HUES64 (cell line): Measurements from ENCODE around the gene ASMTL.
"Not testable (repeated sequence)": the region's sequence is repeated elsewhere in the genome, so short reads cannot be mapped to it uniquely, and the experiment has no call there.

Source experiments
- H3K27ac ChIP-seq: 2 replicates; pipeline ENCODE4 v1.7.0; 2013; ENCODE audit warnings: low read depth, low read length, inconsistent platforms
- H3K27me3 ChIP-seq: 2 replicates; pipeline ENCODE4 v1.6.1; 2013; ENCODE audit warnings: mild to moderate bottlenecking, low read length; ENCODE audit not compliant: insufficient read depth
- H3K36me3 ChIP-seq: 2 replicates; pipeline ENCODE4 v1.6.1; 2013; ENCODE audit warnings: mild to moderate bottlenecking, low read length; ENCODE audit not compliant: insufficient read depth
- H3K4me1 ChIP-seq: 2 replicates; pipeline ENCODE4 v1.6.1; 2013; ENCODE audit warnings: mild to moderate bottlenecking, low read length, moderate library complexity; ENCODE audit not compliant: insufficient read depth
- H3K4me3 ChIP-seq: 2 replicates; pipeline ENCODE4 v1.5.1; 2013; ENCODE audit warnings: mild to moderate bottlenecking, low read length, moderate library complexity
- H3K9ac ChIP-seq: 2 replicates; pipeline ENCODE4 v1.6.1; 2013; ENCODE audit warnings: mild to moderate bottlenecking, low read depth, low read length
- H3K9me3 ChIP-seq: 2 replicates; pipeline ENCODE4 v1.6.1; 2013; ENCODE audit warnings: low read depth, low read length; ENCODE audit not compliant: insufficient read depth
- WGBS: fragments of 150-250, 120-280 bp; methylation state at CpG from one replicate; pipeline ENCODE4 v1.1.7; 2013; ENCODE audit warnings: missing lambda C conversion rate; 5-methylcytosine and 5-hydroxymethylcytosine counted together

ASMTL gene

DNA sequence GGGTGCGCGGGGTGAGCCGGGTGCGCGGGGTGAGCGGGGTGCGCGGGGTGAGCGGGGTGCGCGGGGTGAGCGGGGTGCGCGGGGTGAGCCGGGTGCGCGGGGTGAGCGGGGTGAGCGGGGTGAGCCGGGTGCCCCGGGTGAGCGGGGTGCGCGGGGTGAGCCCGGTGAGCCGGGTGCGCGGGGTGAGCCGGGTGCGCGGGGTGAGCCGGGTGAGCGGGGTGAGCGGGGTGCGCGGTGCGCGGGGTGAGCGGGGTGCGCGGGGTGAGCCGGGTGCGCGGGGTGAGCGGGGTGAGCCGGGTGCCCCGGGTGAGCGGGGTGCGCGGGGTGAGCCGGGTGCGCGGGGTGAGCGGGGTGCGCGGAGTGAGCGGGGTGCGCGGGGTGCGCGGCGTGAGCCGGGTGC is 86.3 kb downstream of the ASMTL start:
- H3K9me3 ChIP-seq, H3K4me1 ChIP-seq, H3K4me3 ChIP-seq, H3K36me3 ChIP-seq, H3K9ac ChIP-seq, H3K27me3 ChIP-seq, H3K27ac ChIP-seq: not testable (repeated sequence)
- WGBS: 97% methylated on average over 19 of the region's 63 CpGs

GRCh38 chrX:1361910-1362309 is 90.8 kb downstream of the ASMTL start:
- Histone ChIP-seq H3K4me3 (no peak overlapping the region), H3K27ac (no peak overlapping the region), H3K27me3 (no peaks in the 10 kb centered on the region), H3K9ac (no peak overlapping the region), H3K36me3 (peaks cover 4% of the 10 kb centered on the region; the same call in 1 of the 2 replicates), H3K4me1 (no peaks in the 10 kb centered on the region), H3K9me3 (peaks cover 2% of the 10 kb centered on the region; the same call in 1 of the 2 replicates)
- WGBS: 92% methylated on average over 2 of the region's 2 CpGs

GRCh38 chrX:1361275-1361674 is 91.4 kb downstream of the ASMTL start:
- Histone ChIP-seq H3K27me3 (no peaks in the 10 kb centered on the region), H3K27ac (no peak overlapping the region), H3K36me3 (peaks cover 4% of the 10 kb centered on the region; the same call in 1 of the 2 replicates), H3K9ac (no peak overlapping the region), H3K9me3 (peaks cover 2% of the 10 kb centered on the region; the same call in 1 of the 2 replicates), H3K4me3 (no peak overlapping the region), H3K4me1 (no peaks in the 10 kb centered on the region)
- 93% methylated on average over 12 of the region's 12 CpGs for WGBS

GRCh38 chrX:1360171-1360570 is 92.5 kb downstream of the ASMTL start:
- 88% methylated on average over 2 of the region's 2 CpGs for WGBS
- Histone ChIP-seq H3K4me1 (peaks cover 8% of the 10 kb centered on the region), H3K4me3 (no peak overlapping the region), H3K9me3 (peaks cover 2% of the 10 kb centered on the region; the same call in 1 of the 2 replicates), H3K27me3 (no peaks in the 10 kb centered on the region), H3K36me3 (peaks cover 4% of the 10 kb centered on the region; the same call in 1 of the 2 replicates), H3K27ac (no peak overlapping the region), H3K9ac (no peak overlapping the region)

- no peak overlapping the region for H3K4me3 ChIP-seq
- no peak overlapping the region for H3K9ac ChIP-seq
- H3K27me3 ChIP-seq: no peaks in the 10 kb centered on the region
- WGBS: 81% methylated on average over 4 of the region's 4 CpGs
- peaks cover 4% of the 10 kb centered on the region; the same call in 1 of the 2 replicates for H3K36me3 ChIP-seq
- no peak overlapping the region for H3K27ac ChIP-seq
- peaks cover 8% of the 10 kb centered on the region for H3K4me1 ChIP-seq
- peaks cover 2% of the 10 kb centered on the region; the same call in 1 of the 2 replicates for H3K9me3 ChIP-seq
These were observed 93.2 kb downstream of the ASMTL start for GRCh38 chrX:1359477-1359873.

- Histone ChIP-seq H3K9me3 (peaks cover 2% of the 10 kb centered on the region; the same call in 1 of the 2 replicates), H3K27ac (no peak overlapping the region), H3K4me1 (peaks cover 8% of the 10 kb centered on the region), H3K4me3 (no peak overlapping the region), H3K27me3 (no peaks in the 10 kb centered on the region), H3K9ac (no peak overlapping the region), H3K36me3 (peaks cover 4% of the 10 kb centered on the region; the same call in 1 of the 2 replicates)
- WGBS: 85% methylated on average over 6 of the region's 6 CpGs
These were observed 93.8 kb downstream of the ASMTL start for GRCh38 chrX:1358793-1359476.

- Histone ChIP-seq H3K9me3 (peaks cover 2% of the 10 kb centered on the region; the same call in 1 of the 2 replicates), H3K36me3 (peaks cover 4% of the 10 kb centered on the region; the same call in 1 of the 2 replicates), H3K4me1 (peaks cover 8% of the 10 kb centered on the region), H3K4me3 (no peak overlapping the region), H3K27me3 (no peaks in the 10 kb centered on the region), H3K9ac (no peak overlapping the region), H3K27ac (no peak overlapping the region)
- 98% methylated on average over 10 of the region's 10 CpGs for WGBS
These were observed 94.7 kb downstream of the ASMTL start for GRCh38 chrX:1357993-1358392.

- H3K9me3 ChIP-seq: peaks cover 2% of the 10 kb centered on the region; the same call in 1 of the 2 replicates
- 0 out of 2 replicates have a peak overlapping the region, but pooled peaks have one; percentile 52 for H3K9ac ChIP-seq
- no peak overlapping the region for H3K4me3 ChIP-seq
- 16% methylated on average over 11 of the region's 11 CpGs for WGBS
- H3K27me3 ChIP-seq: no peaks in the 10 kb centered on the region
- peaks cover 8% of the 10 kb centered on the region for H3K4me1 ChIP-seq
- H3K27ac ChIP-seq: peak overlapping the region; percentile 51
- H3K36me3 ChIP-seq: peaks cover 4% of the 10 kb centered on the region; the same call in 1 of the 2 replicates
These were observed 97.3 kb downstream of the ASMTL start for GRCh38 chrX:1355131-1356046.

DNA sequence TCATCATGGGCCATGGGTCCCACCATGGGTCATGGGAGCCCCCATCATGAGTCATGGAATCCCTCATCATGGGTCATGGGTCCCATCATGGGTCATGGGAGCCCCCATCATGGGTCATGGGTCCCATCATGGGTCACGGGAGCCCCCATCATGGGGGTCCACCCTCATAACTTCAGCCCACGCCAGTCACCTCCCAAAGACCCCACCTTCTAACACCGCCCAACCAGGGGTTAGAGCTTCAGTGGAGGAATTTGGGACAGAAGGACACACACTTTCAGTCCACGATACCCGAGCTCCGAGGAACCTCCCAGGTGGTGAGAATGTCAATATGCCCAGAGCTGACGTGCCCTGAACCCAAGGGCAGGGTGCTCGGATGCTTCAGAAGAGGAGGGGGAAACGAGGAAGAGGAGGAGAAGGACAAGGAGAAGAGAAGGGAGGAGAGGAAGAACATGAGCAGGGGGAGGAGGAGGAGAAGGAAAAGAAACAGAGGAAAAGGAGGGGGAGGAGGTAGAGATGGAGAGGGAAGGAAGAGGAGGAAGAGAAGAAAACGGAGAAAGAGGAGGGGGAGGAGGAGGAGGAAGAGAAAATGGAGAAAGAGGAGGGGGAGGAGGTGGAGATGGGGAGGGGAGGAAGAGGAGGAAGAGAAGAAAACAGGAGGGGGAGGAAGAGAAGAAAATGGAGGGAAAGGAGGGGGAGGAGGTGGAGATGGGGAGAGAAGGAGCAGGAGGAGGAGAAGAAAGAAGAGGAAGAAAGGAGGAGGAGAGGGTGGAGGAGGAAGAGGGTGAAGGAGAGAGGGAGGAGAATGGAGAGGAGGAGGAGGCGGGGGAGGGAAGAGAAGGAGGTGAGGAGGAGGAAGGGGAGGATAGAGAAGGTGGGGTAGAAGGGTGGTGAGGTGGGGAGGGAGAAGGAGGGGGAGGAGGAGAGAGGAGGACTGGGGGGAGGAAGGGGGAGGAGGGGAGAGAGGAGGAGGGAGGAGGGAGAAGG is 98.4 kb downstream of the ASMTL start:
- peaks cover 4% of the 10 kb centered on the region; the same call in 1 of the 2 replicates for H3K36me3 ChIP-seq
- H3K9me3 ChIP-seq: peaks cover 2% of the 10 kb centered on the region; the same call in 1 of the 2 replicates
- WGBS: 92% methylated on average over 11 of the region's 11 CpGs
- peaks cover 8% of the 10 kb centered on the region for H3K4me1 ChIP-seq
- H3K27me3 ChIP-seq: no peaks in the 10 kb centered on the region
- no peak overlapping the region for H3K9ac ChIP-seq
- H3K27ac ChIP-seq: no peak overlapping the region
- H3K4me3 ChIP-seq: no peak overlapping the region
